GM23248 (cell line): ENCODE measurements around the gene EFCC1.

Experiments
- EZH2 ChIP-seq: fragments of 200-600 bp; sonication (generic); IDR thresholded peaks from 2 replicates; pipeline ENCODE4 v1.6.1; 2018; ENCODE audit warnings: antibody characterized with exemption, mild to moderate bottlenecking; ENCODE audit not compliant: insufficient read depth, poor library complexity, severe bottlenecking
- EZH2phosphoT487 ChIP-seq: fragments of 200-600 bp; sonication (generic); IDR thresholded peaks from 2 replicates; pipeline ENCODE4 v1.6.1; 2018; ENCODE audit warnings: antibody characterized with exemption, moderate library complexity, mild to moderate bottlenecking, low read depth; ENCODE audit not compliant: insufficient read depth

DNA sequence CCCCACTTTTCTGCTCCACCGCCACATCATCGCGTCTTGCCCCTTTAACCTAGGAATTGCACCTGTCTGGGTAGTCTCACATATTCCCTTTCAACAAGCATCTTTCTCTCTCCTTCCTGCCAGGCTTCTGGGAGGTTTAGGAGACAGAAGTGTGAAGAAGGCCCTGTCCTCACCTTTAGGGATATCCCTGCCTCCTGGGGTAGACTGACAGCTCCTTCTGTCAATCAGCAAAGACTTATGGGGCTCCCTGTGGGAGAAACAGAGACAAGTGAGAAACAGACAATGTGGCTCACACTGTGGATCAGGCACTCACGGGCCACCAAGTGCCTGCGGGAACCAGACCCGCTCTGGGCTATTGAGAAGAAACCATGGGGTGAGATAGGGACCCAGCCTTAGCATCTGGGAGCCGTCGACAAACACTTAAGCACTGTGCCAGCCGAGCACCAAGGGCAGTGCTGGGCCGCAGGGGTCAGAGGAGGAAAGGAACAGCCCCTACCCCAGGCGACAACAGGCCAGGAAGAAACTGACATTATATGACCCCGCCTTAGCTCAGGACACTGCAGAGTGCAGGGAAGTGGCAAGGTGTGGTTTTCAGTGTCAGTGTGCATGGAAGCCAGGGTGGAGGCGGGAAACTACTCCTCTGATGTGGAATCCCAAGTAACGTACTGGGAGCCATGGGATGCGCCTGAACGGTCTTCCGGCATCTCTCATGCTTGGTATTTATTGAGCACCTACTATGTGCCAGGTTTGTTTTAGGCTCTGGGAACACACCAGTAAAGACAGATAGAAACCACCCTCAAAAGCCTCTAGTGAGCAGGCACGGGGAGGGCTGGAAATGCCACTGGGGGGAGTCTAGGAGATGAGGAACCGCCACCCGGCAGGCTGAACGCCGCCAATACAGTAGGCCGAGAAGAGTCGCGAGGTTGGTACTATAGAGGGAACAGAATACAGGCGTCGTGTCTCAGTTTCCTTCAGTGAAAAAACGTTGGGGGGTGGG lies 1.8 kb downstream of the EFCC1 start:
- TF ChIP-seq EZH2: no peak
- TF ChIP-seq EZH2phosphoT487: no peak
